Chondrocyte (in vitro differentiated cells): ENCODE data around the gene DYNC1I1. TPM values are rescaled to one million over a fixed set of nuclear protein-coding genes. Genes with fewer than 3 reads are reported as not detected.

Source experiments
- DNase-seq: peaks from one replicate; pipeline ENCODE4 v3.0.0; 2021; ENCODE audit warnings: mixed read lengths, low spot score
- H3K27ac Mint-ChIP-seq: one replicate; pipeline ENCODE4 v1.8.0; 2021; ENCODE audit warnings: mild to moderate bottlenecking, moderate library complexity, mixed read lengths; ENCODE audit not compliant: unreplicated experiment
- H3K27me3 Mint-ChIP-seq: 2 replicates; pipeline ENCODE4 v1.8.0; 2021; ENCODE audit warnings: low read depth, mixed read lengths
- H3K36me3 Mint-ChIP-seq: 2 replicates; pipeline ENCODE4 v1.8.0; 2021; ENCODE audit warnings: low read depth, mixed read lengths
- H3K4me1 Mint-ChIP-seq: 2 replicates; pipeline ENCODE4 v1.8.0; 2021; ENCODE audit warnings: low read depth, mild to moderate bottlenecking, mixed read lengths
- H3K4me3 Mint-ChIP-seq: one replicate; pipeline ENCODE4 v1.8.0; 2021; ENCODE audit warnings: mild to moderate bottlenecking, moderate library complexity, mixed read lengths; ENCODE audit not compliant: unreplicated experiment
- H3K9me3 Mint-ChIP-seq: 2 replicates; pipeline ENCODE4 v1.8.0; 2021; ENCODE audit warnings: low read depth, mixed read lengths
- CTCF ChIP-seq: fragments of 200-600 bp; sonication (generic); IDR thresholded peaks from 2 replicates; pipeline ENCODE4 v1.5.0; 2021; ENCODE audit warnings: antibody characterized with exemption, mild to moderate bottlenecking, moderate library complexity
- total RNA-seq: library from RNA; stranded (reverse); gene quantifications from 3 replicates; pipeline ENCODE4 v1.2.1, GENCODE V29; 2021

The DYNC1I1 gene
- total RNA-seq, 1 donor from 2014 or later: 17.4 TPM

GRCh38 chr7:96026010-96026409 lies 253.7 kb downstream of the DYNC1I1 start:
- peaks cover 13% of the 10 kb centered on the region for H3K4me1 Mint-ChIP-seq
- no peak for DNase-seq
- no peaks in the 10 kb centered on the region for H3K27me3 Mint-ChIP-seq
- peaks cover 14% of the 10 kb centered on the region for H3K36me3 Mint-ChIP-seq
- no peak overlapping the region for H3K27ac Mint-ChIP-seq
- no peak overlapping the region for H3K4me3 Mint-ChIP-seq
- TF ChIP-seq CTCF: no peak
- no peaks in the 10 kb centered on the region for H3K9me3 Mint-ChIP-seq

- Mint-ChIP-seq H3K9me3 (no peaks in the 10 kb centered on the region), H3K4me3 (no peak overlapping the region), H3K27ac (no peak overlapping the region), H3K4me1 (peaks cover 13% of the 10 kb centered on the region), H3K36me3 (peaks cover 14% of the 10 kb centered on the region), H3K27me3 (no peaks in the 10 kb centered on the region)
- DNase-seq: no peak
- no peak for TF ChIP-seq CTCF
Measured at GRCh38 chr7:96026611-96027010, 254.3 kb downstream of the DYNC1I1 start.

GRCh38 chr7:96028729-96029128 lies 256.4 kb downstream of the DYNC1I1 start:
- Mint-ChIP-seq H3K4me1 (peaks cover 13% of the 10 kb centered on the region), H3K36me3 (peaks cover 18% of the 10 kb centered on the region), H3K27me3 (no peaks in the 10 kb centered on the region), H3K4me3 (no peak overlapping the region), H3K27ac (no peak overlapping the region), H3K9me3 (no peaks in the 10 kb centered on the region)
- no peak for TF ChIP-seq CTCF
- no peak for DNase-seq

GRCh38 chr7:96033009-96033598 lies 260.8 kb downstream of the DYNC1I1 start:
- TF ChIP-seq CTCF: no peak
- H3K4me1 Mint-ChIP-seq: no peaks in the 10 kb centered on the region
- H3K36me3 Mint-ChIP-seq: peaks cover 40% of the 10 kb centered on the region
- H3K4me3 Mint-ChIP-seq: no peak overlapping the region
- H3K9me3 Mint-ChIP-seq: no peaks in the 10 kb centered on the region
- no peak for DNase-seq
- no peaks in the 10 kb centered on the region for H3K27me3 Mint-ChIP-seq
- H3K27ac Mint-ChIP-seq: no peak overlapping the region

GRCh38 chr7:96034940-96035727 lies 262.8 kb downstream of the DYNC1I1 start:
- H3K4me1 Mint-ChIP-seq: no peaks in the 10 kb centered on the region
- H3K27me3 Mint-ChIP-seq: no peaks in the 10 kb centered on the region
- H3K9me3 Mint-ChIP-seq: no peaks in the 10 kb centered on the region
- H3K4me3 Mint-ChIP-seq: no peak overlapping the region
- no peak for TF ChIP-seq CTCF
- DNase-seq: no peak
- no peak overlapping the region for H3K27ac Mint-ChIP-seq
- peaks cover 34% of the 10 kb centered on the region for H3K36me3 Mint-ChIP-seq
